ENCODE measurements around the gene SLC26A1. TPM values are rescaled to one million over a fixed set of nuclear protein-coding genes. Genes with fewer than 3 reads are reported as not detected.
A peak's percentile ranks its signal among the peaks of the same experiment; 100 is the strongest.

The SLC26A1 gene
- total and polyA plus RNA-seq, 2 donors (not counting 3 experiments of a cell fraction or from before 2014, with no cell fraction given): 0.10 TPM; not detected in 1

DNA sequence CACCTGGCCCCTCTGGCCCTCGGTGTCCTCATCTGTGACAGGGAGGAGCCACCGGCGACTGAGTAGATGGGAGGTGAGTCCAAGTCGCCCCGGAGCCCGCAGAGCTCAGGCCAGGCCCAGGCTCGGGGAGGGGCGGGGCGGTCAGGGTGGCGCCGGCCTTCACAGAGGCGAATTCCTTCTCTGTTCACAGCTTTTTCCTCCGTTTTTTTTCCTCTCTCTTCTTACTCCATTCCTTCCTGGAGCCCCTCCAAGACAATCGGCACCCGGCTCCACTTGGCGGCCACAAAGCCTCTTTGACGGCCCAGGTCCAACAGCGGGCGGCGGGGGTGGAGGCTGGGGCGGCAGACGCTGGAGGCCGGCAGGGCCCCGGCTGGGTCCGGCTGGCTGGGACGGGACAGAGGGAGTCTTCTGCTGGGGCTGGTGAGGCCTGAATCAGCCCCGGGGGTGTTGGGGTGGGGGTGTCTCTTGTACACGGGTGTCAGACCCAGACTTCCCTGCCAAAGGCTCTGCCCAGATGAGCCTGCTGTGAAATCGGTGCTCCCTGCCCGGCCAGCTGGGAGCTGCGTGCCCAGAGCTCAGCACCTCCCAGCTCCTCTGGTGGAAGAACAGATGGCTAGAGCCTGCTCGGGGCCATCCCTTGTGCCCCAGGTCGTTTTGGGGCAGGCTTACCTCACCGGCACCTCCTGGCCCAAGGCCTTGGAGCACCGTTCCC is 40.8 kb upstream of the SLC26A1 start:
- ChIA-PET CTCF (interaction anchor here (0.6 to 1.1 kb wide), 3 partner anchors 10 to 25 kb away, joined by 3 to 4 read pairs (median 4); no protein-coding TSS in a partner anchor), POLR2A (no interaction called here)
- no peaks in the 10 kb centered on the region for H3K79me2 ChIP-seq (ENCODE audit: control insufficient read depth, insufficient read depth, low read length)
- dilution Hi-C loops (cut with MboI; ENCODE audit: extremely low pct_ligation_motif_present, low sequenced_read_pairs) (no loop called here), intact Hi-C loops (cut with micrococcal nuclease) (no loop called here)
- H2AFZ ChIP-seq (ENCODE audit: low read depth, low read length): peak overlapping the region; percentile 75
- no peak overlapping the region for H3K4me2 ChIP-seq (ENCODE audit: insufficient read depth, low read length)
- no peaks in the 10 kb centered on the region for H3K9me1 ChIP-seq (replicated peaks; ENCODE audit: control insufficient read depth, extremely low read depth, insufficient read depth, low read length)
- H3K9me3 ChIP-seq (replicated peaks; ENCODE audit: control insufficient read depth, insufficient read depth, low read length): no peaks in the 10 kb centered on the region
- no peaks in the 10 kb centered on the region for H3K4me1 ChIP-seq (ENCODE audit: control insufficient read depth, extremely low read depth, insufficient read depth, low read length)
- H3K9ac ChIP-seq (replicated peaks; ENCODE audit: extremely low read depth, insufficient read depth, low read length): no peak overlapping the region
- peak; percentile 8 for FAIRE-seq
- no TSS peak for BruUV-seq (replicated peaks)
- TF ChIP-seq FOS (IDR thresholded peaks at IDR 0.05; ENCODE audit: borderline replicate concordance, insufficient read depth, low read length) (no peak), MYC (IDR thresholded peaks at IDR 0.05; ENCODE audit: low read depth, low read length) (no peak), EZH2 (IDR thresholded peaks at IDR 0.05; ENCODE audit: borderline replicate concordance, low read depth, low read length, severe bottlenecking) (no peak), GATA2 (IDR thresholded peaks at IDR 0.05; ENCODE audit: insufficient read depth, insufficient read length, low read depth, low read length) (no peak), POLR2AphosphoS5 (IDR thresholded peaks at IDR 0.05; ENCODE audit: insufficient read depth, low read depth, low read length) (no peak)
- TF ChIP-seq, protein P1, sequence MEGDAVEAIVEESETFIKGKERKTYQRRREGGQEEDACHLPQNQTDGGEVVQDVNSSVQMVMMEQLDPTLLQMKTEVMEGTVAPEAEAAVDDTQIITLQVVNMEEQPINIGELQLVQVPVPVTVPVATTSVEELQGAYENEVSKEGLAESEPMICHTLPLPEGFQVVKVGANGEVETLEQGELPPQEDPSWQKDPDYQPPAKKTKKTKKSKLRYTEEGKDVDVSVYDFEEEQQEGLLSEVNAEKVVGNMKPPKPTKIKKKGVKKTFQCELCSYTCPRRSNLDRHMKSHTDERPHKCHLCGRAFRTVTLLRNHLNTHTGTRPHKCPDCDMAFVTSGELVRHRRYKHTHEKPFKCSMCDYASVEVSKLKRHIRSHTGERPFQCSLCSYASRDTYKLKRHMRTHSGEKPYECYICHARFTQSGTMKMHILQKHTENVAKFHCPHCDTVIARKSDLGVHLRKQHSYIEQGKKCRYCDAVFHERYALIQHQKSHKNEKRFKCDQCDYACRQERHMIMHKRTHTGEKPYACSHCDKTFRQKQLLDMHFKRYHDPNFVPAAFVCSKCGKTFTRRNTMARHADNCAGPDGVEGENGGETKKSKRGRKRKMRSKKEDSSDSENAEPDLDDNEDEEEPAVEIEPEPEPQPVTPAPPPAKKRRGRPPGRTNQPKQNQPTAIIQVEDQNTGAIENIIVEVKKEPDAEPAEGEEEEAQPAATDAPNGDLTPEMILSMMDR (IDR thresholded peaks at IDR 0.05; ENCODE audit: extremely low read depth in 1 of 2, insufficient read depth in 1 of 2, low read depth in 1 of 2, low read length in 2 of 2): no peak
- TF ChIP-seq, protein P2, sequence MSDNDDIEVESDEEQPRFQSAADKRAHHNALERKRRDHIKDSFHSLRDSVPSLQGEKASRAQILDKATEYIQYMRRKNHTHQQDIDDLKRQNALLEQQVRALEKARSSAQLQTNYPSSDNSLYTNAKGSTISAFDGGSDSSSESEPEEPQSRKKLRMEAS (IDR thresholded peaks at IDR 0.05; ENCODE audit: insufficient read depth, insufficient read length): no peak
- H3K27me3 ChIP-seq (ENCODE audit: control insufficient read depth in 2 of 2, insufficient read depth in 2 of 2, low read length in 2 of 2): no peaks in the 10 kb centered on the region
- DNase-seq (ENCODE audit: low read depth, low spot score): peak; percentile 39
- no peak overlapping the region for H3K27ac ChIP-seq (ENCODE audit: insufficient read depth, low read depth, low read length)
- H3K36me3 ChIP-seq (ENCODE audit: control insufficient read depth in 2 of 2, extremely low read depth in 1 of 2, insufficient read depth in 2 of 2, low read length in 2 of 2): no peaks in the 10 kb centered on the region
- H3K4me3 ChIP-seq (replicated peaks in 1 of 3; ENCODE audit: insufficient read depth in 1 of 3, low read depth in 1 of 3, low read length in 3 of 3): no peak overlapping the region
- no peaks in the 10 kb centered on the region for H4K20me1 ChIP-seq (replicated peaks; ENCODE audit: control insufficient read depth, extremely low read depth, insufficient read depth, low read length)

Measured in endothelial cell of umbilical vein (primary cell).